HG03460 (cell line): ENCODE data around the gene TFR2.

Experiments
- ATAC-seq: cut with Tn5 transposase; IDR thresholded peaks from one replicate; pipeline ENCODE4 v1.9.1; 2021; ENCODE audit not compliant: unreplicated experiment

TFR2 gene

DNA sequence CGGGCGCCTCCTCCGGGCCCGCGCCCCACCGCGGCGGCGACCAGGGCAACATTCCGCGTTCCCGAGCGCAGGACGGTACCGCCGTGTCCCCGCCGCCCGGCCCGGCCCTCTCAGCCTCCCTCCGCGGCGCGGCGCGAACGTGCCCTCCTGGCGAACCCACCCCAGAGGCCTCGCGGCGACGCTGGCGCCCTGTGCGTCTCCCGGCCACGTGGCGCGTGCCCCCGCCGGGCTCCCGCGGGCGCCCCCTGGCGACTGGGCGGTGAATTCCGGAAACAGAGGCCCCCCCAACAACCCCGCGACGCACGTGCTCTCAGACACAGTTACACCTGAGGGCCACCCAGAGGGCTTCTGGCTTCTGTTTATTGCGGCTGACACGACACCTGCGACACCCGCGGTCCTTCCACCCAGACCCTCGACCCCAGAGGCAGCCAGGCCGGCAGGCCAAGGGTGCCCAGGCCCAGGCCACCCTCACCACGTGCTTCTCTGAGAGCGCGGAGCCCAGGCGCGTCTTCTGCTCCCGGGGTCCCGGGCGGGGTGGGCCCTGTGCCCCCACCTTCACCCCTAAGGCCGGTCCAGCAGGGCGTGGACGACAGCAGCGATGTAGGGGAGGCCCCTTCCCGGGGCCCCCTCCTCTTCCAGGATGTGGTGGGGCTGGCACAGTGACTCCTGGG is 67.5 kb downstream of the TFR2 start, which contains the start of gene SAP25:
Gene SAP25, minus strand, starts transcription at position 210 of the 671 bp plus-strand sequence. Its CDS starts 158 bp downstream, at position 52.
- ATAC-seq: no peak

DNA sequence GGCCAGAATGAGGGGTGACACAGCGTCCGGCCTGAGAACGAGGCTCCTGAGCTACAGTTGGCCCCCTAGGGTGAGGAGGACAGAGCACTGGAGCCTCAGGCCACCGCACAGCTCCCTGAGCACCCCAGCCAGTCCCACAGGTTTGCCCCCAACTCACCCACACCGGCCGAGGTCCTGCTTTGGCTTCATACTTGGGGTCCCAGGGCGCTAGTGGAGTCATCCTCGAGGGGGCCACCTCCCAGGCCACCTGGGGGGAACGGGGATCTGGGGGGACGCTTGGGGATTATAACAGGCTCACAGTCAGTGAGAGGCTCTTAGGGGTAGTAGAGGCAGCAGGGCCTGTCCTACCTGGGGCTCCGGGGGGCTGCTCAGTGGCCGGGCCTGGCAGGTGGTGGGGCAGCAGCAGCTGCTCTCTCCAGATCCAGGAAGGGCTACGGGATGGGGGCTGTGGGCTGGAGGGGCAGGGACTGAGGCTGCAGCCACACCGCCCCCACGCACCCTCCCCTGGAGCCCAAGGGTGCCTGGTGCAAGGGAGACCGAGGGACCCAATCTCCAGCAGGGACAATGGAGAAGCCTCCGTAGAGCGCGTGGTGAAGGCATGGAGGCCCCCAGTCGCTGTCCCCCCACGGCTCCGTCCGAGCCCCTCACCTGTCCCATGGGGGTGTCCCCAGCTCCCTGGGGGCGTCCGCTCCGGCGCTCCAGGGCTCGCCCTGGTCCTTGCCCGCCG is 68.2 kb downstream of the TFR2 start:
- ATAC-seq: no peak

DNA sequence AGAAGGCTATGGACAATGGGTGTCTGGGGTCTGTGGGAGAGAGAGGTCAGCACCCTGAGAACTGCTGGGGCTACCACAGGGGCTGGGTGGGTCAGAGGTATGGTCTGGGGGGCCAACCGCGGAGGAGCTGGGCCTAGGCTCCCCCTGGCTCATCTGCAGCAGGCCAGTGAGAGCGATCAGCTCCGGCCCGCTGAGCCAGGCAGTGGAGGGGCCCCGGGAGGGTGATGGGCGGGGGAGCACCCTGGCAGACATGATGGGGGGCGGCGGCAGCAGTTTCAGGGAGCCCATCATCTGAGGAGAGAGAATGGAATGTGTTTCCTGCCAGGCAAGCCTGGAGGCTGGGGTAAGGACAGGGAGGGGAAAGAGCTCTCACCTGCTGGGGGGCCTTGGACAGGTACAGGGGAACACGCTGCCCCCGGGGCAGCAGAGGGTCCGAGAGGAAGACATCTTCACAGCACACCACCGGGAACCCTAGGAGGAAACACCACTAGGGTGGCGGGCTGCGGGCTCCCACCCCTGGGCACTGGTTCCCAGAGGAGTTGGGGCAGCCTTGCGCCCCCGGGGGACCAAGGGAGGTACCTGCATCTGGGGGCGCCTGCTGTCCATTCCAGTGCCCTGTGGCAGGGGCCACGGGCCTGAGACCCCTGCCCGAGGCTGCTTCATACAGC is 68.9 kb downstream of the TFR2 start:
- ATAC-seq: no peak

DNA sequence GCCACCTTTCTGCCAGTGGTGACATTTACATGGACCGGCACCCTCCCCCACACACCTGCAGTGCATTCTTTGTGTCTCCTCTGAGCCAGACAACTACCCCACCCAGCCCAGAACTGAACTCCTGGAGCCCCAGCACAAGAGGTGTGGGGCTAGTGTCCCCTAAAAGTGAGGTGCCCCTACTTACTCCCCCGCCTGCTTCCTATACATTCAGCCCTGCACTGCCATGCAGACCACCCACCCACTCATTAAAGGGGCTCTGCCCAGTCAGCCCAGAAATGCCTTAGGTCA is 69.6 kb downstream of the TFR2 start:
- no peak for ATAC-seq

DNA sequence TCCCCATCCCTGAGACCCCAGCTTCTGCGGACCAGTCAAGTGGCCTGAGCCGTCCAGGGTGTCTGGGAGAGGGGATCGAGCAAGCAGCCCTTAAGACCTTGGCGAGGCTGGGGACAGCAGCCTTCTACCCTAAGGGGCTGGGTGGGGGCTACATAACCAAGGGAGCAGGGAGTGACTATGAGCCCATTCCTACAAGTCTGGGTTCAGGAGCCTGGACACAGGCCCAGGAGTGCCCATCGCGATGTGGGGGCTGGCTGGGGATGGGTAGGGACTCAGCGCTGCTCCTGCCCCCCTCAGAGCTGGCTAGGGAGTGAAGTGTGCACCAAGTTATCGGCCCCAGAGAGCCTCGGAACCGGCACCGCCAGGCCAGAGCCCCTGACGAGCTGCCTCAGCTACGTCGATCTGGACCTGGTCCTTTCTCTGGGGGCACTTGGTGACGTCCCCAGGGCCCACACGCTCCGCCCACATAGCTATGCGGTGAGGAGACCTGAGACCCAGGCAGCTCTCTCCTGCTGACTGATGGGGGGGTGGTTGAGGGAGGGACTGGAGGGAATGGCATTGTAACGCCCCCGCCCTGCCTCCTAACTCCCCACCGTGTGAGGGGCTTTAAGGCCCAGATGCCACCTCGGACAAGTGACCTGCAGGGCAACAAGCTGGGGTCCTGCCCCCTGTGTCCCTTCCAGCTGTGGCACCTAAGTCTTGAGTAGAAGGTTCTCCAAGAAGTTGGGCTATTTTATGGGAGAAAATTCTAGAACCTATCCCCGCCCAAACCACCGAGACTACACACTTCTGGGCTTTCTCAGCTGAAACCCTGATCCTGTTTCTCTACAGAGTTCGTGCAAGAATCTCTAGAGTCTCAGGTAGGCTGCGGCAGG is 70.2 kb downstream of the TFR2 start:
- ATAC-seq: no peak
